Posterior vena cava (tissue), 2 donors: ENCODE data around the gene RPA3. TPM values are rescaled to one million over a fixed set of nuclear protein-coding genes. Genes with fewer than 3 reads are reported as not detected.

Experiments used
- DNase-seq: peaks from one replicate; pipeline ENCODE4 v3.0.0-alpha.2; 2020; ENCODE audit warnings: low spot score
- intact Hi-C, 2 donors: fragments of 100-400 bp; cut with DNase I; formaldehyde crosslinking; loops; one replicate each; pipeline versions ENCODE4 v1.14.1 to v1.14.2; 2022 to 2023
- total RNA-seq, 2 donors: library from RNA; stranded (reverse); fragmentation: NEBNext Ultra II Directional; extraction: Animal tissue kit (Norgen Biotek cat#: 25700); gene quantifications; one replicate each; pipeline ENCODE4 v1.2.1, GENCODE V29; 2021
- donor health status: DM: yes; HTN: yes; CAD: no.
- donor health status: DM: yes; HTN: yes; CAD: no.

RPA3 gene
- total RNA-seq, 2 donors from 2014 or later: 17.0 to 18.2 TPM

DNA sequence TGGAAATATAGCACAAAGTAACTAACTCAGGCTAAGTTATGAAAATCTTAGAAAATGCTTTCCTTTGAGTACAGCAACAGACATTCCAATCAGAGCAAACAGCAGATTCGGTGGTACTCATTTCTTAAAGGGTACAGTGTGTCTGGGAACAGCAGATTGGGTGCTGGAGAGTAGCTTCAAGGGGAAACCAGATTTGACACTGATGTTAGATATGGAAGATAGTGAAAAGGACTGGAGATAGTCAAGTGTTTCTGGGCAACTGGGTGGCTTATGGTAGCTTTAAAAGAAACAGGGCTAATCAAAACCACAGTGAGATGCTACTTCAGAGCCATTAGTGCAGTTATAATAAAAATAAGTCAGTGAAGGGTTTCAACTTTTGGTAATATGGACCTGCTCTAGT, 89.9 kb downstream of the RPA3 start:
- intact Hi-C loops: no loop called here
- no peak for DNase-seq

DNA sequence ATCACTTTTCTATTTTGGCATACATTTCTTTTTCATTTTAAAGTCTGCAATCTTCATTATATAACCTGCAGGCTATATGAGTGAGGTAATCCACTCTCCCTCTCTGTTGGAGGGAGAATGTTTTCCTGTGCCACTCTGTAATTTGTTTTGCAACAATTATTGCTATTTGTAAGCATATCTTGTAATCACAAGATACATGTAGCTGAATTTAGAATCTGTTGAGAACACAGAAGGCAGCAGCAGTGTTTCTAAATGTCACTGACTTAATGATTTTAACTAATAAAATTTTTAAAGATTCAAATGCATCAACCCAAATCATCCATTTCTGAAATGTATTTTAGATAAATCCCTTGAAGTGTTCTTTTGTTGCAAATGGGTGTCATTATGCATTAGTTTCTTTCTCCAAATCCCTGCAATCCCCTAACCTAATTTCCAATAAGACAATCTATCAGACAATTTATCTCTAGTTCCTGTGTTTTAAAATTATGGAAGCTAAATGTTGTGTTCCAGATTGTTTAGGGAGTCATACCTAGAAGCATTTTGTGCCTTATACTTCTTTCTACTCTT, 97.7 kb downstream of the RPA3 start:
- no peak for DNase-seq

DNA sequence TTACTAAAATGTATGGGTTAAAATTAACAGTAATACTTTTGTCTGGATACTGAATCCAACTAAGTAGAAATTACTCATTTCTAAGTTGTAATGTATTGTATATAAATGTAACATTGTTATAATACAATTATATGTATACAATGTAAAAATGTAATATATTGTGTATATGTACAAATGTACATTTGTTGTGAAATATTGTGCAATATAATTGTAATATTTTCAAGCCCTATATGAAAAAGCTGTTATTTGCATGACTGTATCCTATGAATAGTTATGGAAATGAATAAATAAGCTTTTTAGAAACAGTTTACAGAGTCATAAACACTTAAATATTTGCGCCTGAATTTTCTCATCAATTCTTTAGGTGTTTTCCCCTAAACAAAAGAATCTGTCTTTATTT, 98.2 kb downstream of the RPA3 start:
- DNase-seq: no peak
- intact Hi-C loops: no loop called here

More for the DNA sequence above, 97.7 kb downstream of the RPA3 start:
- intact Hi-C loops: no loop called here

DNA sequence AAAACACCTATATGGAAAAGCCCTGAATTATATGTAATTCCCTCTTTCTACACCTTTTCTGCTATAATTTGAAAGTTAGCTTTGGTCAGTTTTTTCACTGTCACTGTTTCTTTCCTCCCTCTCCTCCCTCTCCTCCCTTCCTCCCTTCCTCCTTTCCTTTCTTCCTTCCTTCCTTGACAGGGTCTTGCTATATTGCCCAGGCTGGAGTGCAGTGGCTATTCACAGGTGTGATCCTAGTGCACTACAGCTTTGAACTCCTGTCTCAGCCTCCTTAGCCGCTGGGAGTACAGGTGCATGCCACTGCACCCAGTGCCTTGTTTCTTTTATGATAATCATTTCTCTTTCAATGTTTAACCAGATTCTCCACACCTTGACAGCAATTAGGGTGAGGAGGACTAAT, 100.0 kb downstream of the RPA3 start:
- intact Hi-C loops: no loop called here

DNA sequence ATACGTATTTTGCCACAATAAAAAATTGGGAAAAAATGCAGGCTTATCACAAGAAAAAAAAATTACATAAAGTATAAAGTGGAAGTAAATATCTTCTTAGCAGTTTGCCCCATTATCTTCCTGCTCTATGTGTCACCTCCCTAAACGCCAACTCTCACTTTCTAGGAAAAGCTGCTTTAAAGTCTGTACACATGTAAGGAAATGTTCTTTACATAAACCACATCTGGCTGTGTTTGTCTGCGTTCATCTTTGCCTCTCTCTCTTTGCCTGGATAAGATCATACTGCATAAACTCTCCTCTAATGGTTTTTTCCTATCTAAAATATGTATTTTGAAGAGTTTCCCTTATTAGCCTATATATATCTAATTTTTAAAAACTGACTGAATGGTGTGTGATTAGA, 100.9 kb downstream of the RPA3 start:
- intact Hi-C loops: no loop called here
- DNase-seq: no peak

More for the DNA sequence above, 100.0 kb downstream of the RPA3 start:
- no peak for DNase-seq

DNA sequence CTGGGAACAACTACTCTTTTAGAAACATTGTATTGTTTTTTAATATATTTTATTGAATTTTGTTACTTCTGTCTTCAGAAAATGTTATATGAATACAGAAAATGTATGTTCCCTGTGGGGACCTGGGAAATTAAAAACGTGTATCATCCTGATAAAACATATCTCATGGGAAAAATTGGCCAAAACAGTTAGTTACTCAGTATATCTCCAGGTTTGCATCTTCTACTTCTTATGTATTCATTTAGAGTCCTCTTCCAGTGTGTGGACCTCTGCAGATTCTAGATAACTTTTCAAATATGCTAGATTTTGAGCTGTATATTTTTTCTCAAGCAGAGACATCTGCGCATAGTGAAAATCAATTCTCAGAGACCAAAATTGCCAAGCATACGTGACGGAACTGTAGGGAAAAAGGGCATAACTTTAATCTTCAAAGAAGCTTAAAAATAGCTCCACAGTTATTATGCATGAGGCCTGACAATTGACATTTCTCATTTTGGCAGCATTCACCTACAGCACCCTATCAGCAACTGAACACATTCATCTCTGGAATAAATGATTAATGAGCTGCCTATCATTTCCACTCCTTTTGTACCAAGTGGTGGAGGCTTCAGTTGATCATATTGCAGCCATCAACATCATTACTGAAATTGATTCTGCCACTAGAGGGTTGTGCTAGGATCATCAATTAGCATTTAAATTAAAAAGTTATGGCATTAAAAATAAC, 104.2 kb downstream of the RPA3 start:
- no peak for DNase-seq
- intact Hi-C loops: no loop called here

DNA sequence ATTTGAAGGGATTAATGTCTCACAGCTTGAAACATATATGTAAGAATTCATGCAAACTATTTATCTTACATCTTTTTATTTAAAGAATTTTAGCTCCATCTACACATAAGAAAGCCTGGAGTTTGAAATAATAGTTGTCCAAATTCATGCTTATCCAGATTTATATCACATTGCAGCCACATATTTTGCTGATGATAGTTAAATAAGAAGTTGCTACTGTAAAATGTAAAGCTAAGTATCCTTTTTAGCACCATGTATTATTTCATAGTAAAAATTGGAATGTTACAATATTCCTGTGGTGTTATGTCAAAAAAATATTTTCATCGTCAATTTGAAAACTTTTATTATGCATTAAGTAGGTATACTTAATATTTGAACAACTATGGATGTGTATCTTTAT, 105.2 kb downstream of the RPA3 start:
- no peak for DNase-seq
- intact Hi-C loops: no loop called here

DNA sequence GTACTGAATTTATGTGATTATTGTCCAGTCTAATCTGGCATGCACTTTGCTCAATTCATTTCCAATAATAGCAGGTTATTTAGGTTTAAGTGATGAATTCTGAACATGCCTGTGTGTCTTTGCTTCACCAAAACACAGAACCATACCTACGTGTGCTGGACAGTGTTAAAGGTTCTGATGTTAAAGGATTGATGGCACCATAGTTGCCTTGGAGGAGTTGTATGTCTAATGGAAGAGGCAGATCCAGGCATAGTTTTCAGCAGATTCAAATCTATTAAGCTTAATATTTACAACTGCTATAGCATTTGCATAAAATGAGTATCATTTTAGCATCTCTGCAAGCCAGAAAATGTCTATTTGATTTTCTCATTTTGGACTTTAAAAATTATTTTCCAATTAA, 105.9 kb downstream of the RPA3 start:
- intact Hi-C loops: no loop called here
- DNase-seq: no peak

DNA sequence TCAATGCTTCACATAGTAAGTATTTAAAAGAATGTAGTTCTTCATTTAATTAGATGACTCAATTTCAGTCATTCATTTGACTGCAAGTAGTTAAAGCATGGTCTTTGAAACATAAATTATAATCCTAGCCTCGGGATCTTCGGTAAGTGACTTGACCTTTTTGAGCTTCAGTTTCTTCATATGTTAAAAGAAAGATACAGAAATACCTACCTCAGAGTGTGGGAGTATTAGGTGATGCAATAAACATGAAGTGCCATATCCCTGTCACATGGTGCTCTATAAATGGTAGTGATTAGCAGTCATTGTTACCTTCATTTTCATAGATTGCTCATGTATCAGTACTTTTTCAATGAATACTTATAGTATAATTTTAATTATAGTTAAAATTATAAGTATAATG, 109.1 kb downstream of the RPA3 start:
- DNase-seq: no peak
- intact Hi-C loops: no loop called here

DNA sequence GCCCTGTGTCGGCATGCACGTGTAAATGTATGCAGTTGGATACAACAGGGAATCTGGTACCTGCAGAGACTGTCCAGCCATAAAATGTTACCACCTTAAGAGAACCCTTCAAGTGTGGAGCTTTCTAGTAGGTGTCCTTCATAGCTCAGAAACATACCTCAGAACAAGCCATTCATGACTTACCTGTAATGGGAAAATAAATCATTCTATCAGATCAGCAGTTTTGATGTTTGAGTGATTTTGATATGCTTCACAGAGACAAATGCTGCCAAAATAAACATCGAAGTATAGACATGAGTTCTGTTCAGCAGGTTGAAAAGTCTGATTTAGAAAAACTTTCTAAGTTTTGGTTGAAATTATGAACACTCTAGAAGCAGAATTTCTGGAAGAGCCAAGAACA, 111.4 kb downstream of the RPA3 start:
- no peak for DNase-seq
- intact Hi-C loops: no loop called here

DNA sequence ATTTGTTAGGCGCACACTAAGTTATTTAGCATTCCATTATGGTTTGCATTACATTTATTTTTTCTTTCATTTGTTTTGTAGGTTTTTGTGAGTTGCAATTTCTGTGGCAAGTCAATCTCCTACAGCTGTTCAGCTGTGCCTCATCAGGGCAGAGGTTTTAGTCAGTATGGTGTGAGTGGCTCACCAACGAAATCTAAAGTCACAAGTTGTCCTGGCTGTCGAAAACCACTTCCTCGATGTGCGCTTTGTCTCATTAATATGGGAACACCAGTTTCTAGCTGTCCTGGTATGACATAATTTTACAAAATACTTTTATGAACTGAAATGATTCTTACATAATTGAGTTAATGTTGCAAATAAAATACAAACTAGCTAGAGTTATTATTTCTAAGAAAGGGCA, 122.2 kb downstream of the RPA3 start:
- intact Hi-C loops: no loop called here
- no peak for DNase-seq

DNA sequence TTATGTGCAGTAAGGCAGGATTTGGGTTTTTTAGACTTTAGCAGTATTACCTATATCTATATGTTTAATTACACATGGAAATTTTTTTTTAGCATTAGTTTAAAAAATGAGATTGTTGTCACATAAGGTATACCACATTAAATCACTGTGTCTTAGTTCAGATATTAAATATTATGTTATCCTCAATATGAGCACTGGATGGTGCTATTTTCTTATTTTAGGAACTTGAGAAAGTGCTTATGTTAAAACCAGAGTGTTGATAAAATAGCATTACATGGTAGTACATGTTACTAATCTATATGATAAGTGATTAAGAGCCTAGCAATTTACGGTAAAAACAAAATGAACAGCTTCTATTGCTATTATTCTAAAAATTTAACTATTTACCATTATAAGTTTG, 123.0 kb downstream of the RPA3 start:
- intact Hi-C loops: no loop called here

More for the DNA sequence above, 123.0 kb downstream of the RPA3 start:
- no peak for DNase-seq

Other genes with a start within 250 kb of the RPA3 start
- gene COL28A1, start 182.7 kb downstream of the RPA3 start, total RNA-seq: 1 to 10 TPM in 1 of 2 donors, under 1 TPM in 1; 0.46 to 1.0 TPM
- 10 to 100 TPM; 21.0 to 21.2 TPM for gene MIOS, start 151.7 kb downstream of the RPA3 start, total RNA-seq
- 10 to 100 TPM; 10.7 to 12.3 TPM for gene UMAD1, start 77.9 kb downstream of the RPA3 start, total RNA-seq